ENCODE measurements around the gene TTC22. TPM values are rescaled to one million over a fixed set of nuclear protein-coding genes. Genes with fewer than 3 reads are reported as not detected.
"Not testable (repeated sequence)": the region's sequence is repeated elsewhere in the genome, so short reads cannot be mapped to it uniquely, and the experiment has no call there.

Gene TTC22
- total RNA-seq, 1 donor from 2014 or later = not detected

GRCh38 chr1:54787604-54788003 lies 13.5 kb downstream of the TTC22 start:
- DNase-seq (ENCODE audit: low read depth) = no peak

- no peak for DNase-seq (ENCODE audit: low read depth)
Observed at GRCh38 chr1:54786778-54787177, 14.3 kb downstream of the TTC22 start.

GRCh38 chr1:54784066-54784465 lies 17.1 kb downstream of the TTC22 start:
- DNase-seq (ENCODE audit: low read depth) = no peak

GRCh38 chr1:54782588-54782987 lies 18.5 kb downstream of the TTC22 start:
- no peak for DNase-seq (ENCODE audit: low read depth)

GRCh38 chr1:54782156-54782555 lies 19.0 kb downstream of the TTC22 start:
- no peak for DNase-seq (ENCODE audit: low read depth)

GRCh38 chr1:54781023-54781723 lies 19.9 kb downstream of the TTC22 start:
- DNase-seq (ENCODE audit: low read depth) = no peak

GRCh38 chr1:54777431-54777830 lies 23.7 kb downstream of the TTC22 start:
- no peak for DNase-seq (ENCODE audit: low read depth)

GRCh38 chr1:54777011-54777410 lies 24.1 kb downstream of the TTC22 start:
- DNase-seq (ENCODE audit: low read depth) = no peak

- DNase-seq (ENCODE audit: low read depth) = not testable (repeated sequence)
Observed at GRCh38 chr1:54775828-54776721, 25.0 kb downstream of the TTC22 start.

GRCh38 chr1:54774820-54775498 lies 26.2 kb downstream of the TTC22 start:
- peak; percentile 67 for DNase-seq (ENCODE audit: low read depth)

GRCh38 chr1:54772951-54773350 lies 28.2 kb downstream of the TTC22 start:
- DNase-seq (ENCODE audit: low read depth) = no peak

GRCh38 chr1:54768093-54768492 lies 33.0 kb downstream of the TTC22 start:
- no peak for DNase-seq (ENCODE audit: low read depth)

- no peak for DNase-seq (ENCODE audit: low read depth)
Observed at GRCh38 chr1:54767526-54767925, 33.6 kb downstream of the TTC22 start.

GRCh38 chr1:54766726-54767125 lies 34.4 kb downstream of the TTC22 start:
- DNase-seq (ENCODE audit: low read depth) = no peak

- no peak for DNase-seq (ENCODE audit: low read depth)
Observed at GRCh38 chr1:54764922-54765561, 36.1 kb downstream of the TTC22 start.

- DNase-seq (ENCODE audit: low read depth) = peak; percentile 100
Observed at GRCh38 chr1:54764133-54764921, 36.8 kb downstream of the TTC22 start, which contains the start of gene PARS2. Gene PARS2 (minus strand): TSS chr1:54764523. CDS start chr1:54759161, 5,362 bp downstream.

GRCh38 chr1:54763816-54764132 lies 37.3 kb downstream of the TTC22 start:
- DNase-seq (ENCODE audit: low read depth) = no peak

- no peak for DNase-seq (ENCODE audit: low read depth)
Observed at GRCh38 chr1:54758678-54759348, 42.3 kb downstream of the TTC22 start.

GRCh38 chr1:54757833-54758232 lies 43.3 kb downstream of the TTC22 start:
- no peak for DNase-seq (ENCODE audit: low read depth)

All from myocyte (in vitro differentiated cells).